Limb (tissue), 2 donors: Measurements from ENCODE around the gene SAMD11.
"Not testable (repeated sequence)": the region's sequence is repeated elsewhere in the genome, so short reads cannot be mapped to it uniquely, and the experiment has no call there.

ENCODE experiments used
- DNase-seq, 2 donors: peaks; one replicate each; pipeline ENCODE4 v3.0.0-alpha.2; 2016; ENCODE audit errors: extremely low spot score in 2 of 2

The SAMD11 gene

GRCh38 chr1:974687-975328 lies 51.1 kb downstream of the SAMD11 start:
- peak in 1 of 2 donors; percentile 33 for DNase-seq

- DNase-seq: peak in 1 of 2 donors; percentile 29
Observed at GRCh38 chr1:975365-975764, 51.6 kb downstream of the SAMD11 start.

- DNase-seq: peak; percentile 51 to 87
Observed at GRCh38 chr1:975896-976683, 52.4 kb downstream of the SAMD11 start.

- not testable (repeated sequence) for DNase-seq
Observed at GRCh38 chr1:976791-977190, 53.1 kb downstream of the SAMD11 start.

- peak in 1 of 2 donors; percentile 28 for DNase-seq
Observed at GRCh38 chr1:978069-978834, 54.5 kb downstream of the SAMD11 start.

- peak in 1 of 2 donors; percentile 26 for DNase-seq
Observed at GRCh38 chr1:978835-979743, 55.4 kb downstream of the SAMD11 start.

- no peak for DNase-seq
Observed at GRCh38 chr1:979744-980072, 56.0 kb downstream of the SAMD11 start.

- DNase-seq: peak in 1 of 2 donors; percentile 32
Observed at GRCh38 chr1:980137-980571, 56.4 kb downstream of the SAMD11 start.

- no peak for DNase-seq
Observed at GRCh38 chr1:980602-981395, 57.1 kb downstream of the SAMD11 start.

- DNase-seq: no peak
Observed at GRCh38 chr1:981491-981954, 57.8 kb downstream of the SAMD11 start.

- peak in 1 of 2 donors; percentile 29 for DNase-seq
Observed at GRCh38 chr1:981955-982558, 58.3 kb downstream of the SAMD11 start, which contains the start of gene PERM1. TSS of gene PERM1 (minus strand) at chr1:982093. CDS start at chr1:981029, 1,064 bp downstream.

GRCh38 chr1:982765-983436 lies 59.2 kb downstream of the SAMD11 start:
- DNase-seq: no peak

GRCh38 chr1:983798-984475 lies 60.2 kb downstream of the SAMD11 start:
- DNase-seq: peak; percentile 32 to 83

- no peak for DNase-seq
Observed at GRCh38 chr1:984476-984814, 60.7 kb downstream of the SAMD11 start.

GRCh38 chr1:985126-985525 lies 61.4 kb downstream of the SAMD11 start:
- DNase-seq: no peak

GRCh38 chr1:988061-988460 lies 64.3 kb downstream of the SAMD11 start:
- not testable (repeated sequence) for DNase-seq

- DNase-seq: not testable (repeated sequence)
Observed at GRCh38 chr1:991275-991674, 67.6 kb downstream of the SAMD11 start.

GRCh38 chr1:991895-992294 lies 68.2 kb downstream of the SAMD11 start:
- DNase-seq: no peak

GRCh38 chr1:992362-992761 lies 68.6 kb downstream of the SAMD11 start:
- no peak for DNase-seq
